Medulla oblongata (tissue), 1 donor: Measurements from ENCODE around the gene STX1A.
"Not testable (repeated sequence)": the region's sequence is repeated elsewhere in the genome, so short reads cannot be mapped to it uniquely, and the experiment has no call there.

Source experiments
- DNase-seq: peaks from one replicate; pipeline ENCODE4 v3.0.0-alpha.2; 2015; ENCODE audit errors: extremely low spot score

The STX1A gene

DNA sequence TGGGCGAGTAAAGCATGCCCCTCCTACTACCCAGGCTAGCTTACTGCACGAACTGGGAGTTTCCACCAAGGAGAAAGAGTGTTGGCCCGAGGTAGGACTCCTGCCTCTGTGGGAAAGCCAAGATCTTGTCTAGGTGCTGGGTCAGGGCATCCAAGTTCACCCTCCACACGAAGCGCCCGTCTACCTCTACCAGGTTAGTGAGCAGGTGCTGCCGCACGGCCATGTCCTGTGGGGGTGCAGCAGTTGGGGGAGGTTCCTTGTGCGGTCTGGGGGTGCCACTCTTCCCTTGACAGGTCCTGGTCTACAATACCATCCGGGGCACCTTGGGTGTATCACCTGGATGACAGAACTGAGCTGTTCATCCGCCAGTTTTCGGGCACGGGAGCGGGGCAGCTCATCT lies 17.4 kb upstream of the STX1A start:
- no peak for DNase-seq

DNA sequence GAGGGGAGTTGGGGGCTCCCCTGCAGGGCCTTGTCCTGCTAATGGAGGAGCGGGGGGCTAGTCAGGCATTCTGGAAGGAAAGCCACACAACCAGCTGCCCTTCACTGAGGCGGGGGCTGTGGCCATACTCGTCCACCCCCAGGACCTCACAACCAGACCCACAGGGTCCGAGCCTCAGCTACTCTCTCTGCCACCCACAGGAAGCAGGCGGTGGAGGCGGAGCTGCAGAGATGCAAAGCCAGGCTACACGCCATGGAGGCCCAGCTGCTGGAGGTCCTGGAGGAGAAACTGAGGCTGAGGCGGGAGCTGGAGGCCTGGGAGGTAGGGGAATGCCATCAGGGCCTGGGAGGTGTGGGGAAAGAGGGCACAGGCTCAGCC lies 16.0 kb upstream of the STX1A start:
- no peak for DNase-seq

DNA sequence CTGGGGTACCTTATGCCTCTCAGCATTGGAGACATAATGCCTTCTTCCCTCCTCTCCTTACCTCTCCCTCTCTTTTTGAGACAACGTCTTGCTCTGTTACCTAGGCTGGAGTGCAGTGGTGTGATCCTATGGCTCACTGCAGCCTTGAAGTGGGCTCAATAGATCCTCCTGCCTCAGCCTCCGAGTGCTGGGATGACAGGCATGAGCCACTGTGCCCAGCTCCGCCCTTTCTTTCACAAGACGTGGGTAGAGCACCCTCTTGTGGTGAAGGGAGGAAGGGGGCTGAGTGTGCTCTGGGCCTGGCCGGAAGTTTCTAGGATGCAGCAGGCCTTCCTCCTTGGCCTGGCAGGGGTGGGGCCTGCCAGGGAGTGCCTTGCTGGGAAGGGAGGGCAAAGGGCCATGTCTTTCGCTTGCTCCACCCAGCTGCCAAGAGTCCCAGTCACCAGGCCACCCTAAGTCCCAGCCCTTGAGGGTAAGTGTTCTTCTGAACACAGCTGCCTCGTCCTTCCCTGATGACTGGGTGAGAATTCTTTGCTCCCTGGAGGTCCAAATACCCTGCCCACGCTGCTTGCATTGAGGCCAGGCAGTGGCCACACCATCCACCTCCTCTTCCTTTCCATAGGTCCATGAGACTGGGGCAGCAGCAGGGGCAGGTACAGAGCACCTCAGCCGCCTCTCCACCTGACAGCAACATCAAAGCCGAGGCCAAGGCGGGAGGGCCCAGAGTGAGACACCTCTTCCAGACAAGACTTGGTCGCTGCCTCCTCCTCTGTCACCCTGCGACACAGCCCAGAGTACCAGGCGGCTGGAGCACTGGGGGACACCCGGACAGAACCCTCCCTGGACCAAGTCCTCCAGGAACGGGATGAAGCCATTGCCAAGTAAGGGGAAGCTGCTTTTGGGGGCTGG lies 15.4 kb upstream of the STX1A start:
- peak; percentile 78 for DNase-seq

GRCh38 chr7:73732397-73732796 lies 12.9 kb upstream of the STX1A start:
- DNase-seq, result no peak

- DNase-seq, result no peak
These were observed 11.0 kb upstream of the STX1A start for GRCh38 chr7:73730485-73730884.

DNA sequence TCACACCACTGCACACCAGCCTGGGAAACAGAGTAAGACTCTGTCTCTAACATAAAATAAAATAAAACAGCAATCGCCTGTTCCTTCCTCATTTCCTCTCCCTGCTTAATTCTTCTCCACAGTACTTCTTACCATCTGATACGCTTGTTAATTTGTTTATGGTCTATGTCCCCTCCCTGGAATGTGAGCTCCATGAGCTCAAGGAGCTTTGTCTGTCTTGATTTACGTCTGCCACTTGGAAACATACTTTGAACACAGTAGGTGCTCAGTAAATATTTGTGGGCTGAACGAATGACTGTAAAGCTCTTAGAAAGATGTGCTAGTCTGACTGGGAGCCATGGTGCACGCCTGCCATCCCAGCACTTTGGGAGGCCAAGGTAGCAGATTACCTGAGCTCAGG lies 9.1 kb upstream of the STX1A start:
- no peak for DNase-seq

GRCh38 chr7:73727952-73728351 lies 8.5 kb upstream of the STX1A start:
- DNase-seq, result no peak

- no peak for DNase-seq
These were observed 6.6 kb upstream of the STX1A start for GRCh38 chr7:73726083-73726466.

DNA sequence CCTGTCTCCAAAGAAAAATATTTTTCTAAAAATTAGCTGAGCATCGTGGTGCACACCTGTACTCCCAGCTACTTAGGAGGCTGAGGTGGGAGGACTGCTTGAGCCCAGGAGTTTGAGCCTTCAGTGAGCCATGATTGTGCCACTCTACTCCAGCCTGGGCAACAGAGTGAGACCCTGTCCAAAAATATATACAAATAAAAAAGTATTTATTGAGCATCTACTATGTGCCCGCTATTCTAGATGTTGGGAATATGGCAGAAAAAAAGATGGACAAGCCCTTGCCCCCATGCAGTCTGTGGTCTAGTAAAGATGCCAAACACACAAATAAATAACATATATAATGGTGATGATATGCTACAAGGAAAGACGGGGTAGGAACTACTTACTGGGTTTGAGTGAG lies 4.3 kb upstream of the STX1A start:
- no peak for DNase-seq

DNA sequence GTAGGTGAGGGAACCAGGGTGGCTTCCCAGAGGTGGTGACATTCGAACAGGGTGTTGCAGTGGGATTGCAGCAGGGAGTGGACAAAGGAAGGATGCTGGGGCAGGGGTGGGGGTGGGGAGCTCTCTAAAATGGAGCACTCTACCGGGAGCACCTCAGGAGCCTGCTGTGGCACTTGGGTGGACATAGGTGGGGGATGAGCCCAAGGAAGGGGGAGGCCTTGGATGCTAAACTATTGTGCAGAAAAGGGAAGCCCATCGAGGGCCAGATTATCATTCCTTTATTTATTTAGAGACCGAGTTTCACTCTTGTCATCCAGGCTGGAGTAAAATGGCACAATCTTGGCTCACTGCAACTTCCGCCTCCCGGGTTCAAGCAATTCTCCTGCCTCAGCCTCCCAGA lies 3.3 kb upstream of the STX1A start:
- DNase-seq, result no peak

GRCh38 chr7:73722182-73722581 lies 2.7 kb upstream of the STX1A start:
- not testable (repeated sequence) for DNase-seq

GRCh38 chr7:73721377-73721817 lies 1.9 kb upstream of the STX1A start:
- peak; percentile 83 for DNase-seq

- DNase-seq, result not testable (repeated sequence)
These were observed 974 bp upstream of the STX1A start for GRCh38 chr7:73720443-73720842.

DNA sequence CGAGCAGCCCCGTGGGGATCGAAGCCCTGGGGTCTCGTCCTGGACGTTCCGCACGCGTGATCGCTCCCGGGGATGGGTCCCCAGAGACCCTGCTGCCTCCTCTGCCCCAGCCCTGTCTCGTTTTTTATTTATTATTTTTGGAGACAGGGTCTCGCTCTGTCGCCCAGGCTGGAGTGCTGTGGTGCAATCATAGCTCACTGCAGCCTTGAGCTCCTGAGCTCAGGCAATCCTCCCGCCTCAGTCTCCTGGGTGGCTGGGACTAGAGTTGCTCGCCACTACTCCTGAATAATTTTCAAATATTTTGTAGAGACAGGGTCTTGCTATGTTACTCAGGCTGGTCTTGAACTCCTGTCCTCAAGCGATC lies 319 bp upstream of the STX1A start:
- DNase-seq, result no peak

- no peak for DNase-seq
These were observed 1.0 kb downstream of the STX1A start for GRCh38 chr7:73718438-73718881.

DNA sequence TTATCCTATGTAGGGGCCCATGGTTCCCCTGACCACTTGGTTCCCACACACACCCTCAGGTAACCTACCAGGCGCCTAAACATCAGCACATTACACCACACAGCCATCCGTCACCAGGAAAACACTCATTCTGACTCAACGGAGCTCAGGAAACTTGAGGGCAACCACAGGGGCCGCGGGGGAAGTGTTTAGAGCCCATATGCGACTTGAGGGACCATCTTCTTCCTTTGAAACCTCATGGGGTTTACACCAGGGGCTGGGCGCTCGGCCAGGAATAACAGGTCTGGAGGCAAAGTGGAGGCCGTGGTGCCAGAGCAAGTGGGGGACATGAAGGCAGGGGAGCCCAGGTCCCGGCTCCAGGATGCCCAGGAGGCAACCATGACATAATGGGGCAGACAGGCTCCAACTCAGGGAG lies 1.5 kb downstream of the STX1A start:
- no peak for DNase-seq

DNA sequence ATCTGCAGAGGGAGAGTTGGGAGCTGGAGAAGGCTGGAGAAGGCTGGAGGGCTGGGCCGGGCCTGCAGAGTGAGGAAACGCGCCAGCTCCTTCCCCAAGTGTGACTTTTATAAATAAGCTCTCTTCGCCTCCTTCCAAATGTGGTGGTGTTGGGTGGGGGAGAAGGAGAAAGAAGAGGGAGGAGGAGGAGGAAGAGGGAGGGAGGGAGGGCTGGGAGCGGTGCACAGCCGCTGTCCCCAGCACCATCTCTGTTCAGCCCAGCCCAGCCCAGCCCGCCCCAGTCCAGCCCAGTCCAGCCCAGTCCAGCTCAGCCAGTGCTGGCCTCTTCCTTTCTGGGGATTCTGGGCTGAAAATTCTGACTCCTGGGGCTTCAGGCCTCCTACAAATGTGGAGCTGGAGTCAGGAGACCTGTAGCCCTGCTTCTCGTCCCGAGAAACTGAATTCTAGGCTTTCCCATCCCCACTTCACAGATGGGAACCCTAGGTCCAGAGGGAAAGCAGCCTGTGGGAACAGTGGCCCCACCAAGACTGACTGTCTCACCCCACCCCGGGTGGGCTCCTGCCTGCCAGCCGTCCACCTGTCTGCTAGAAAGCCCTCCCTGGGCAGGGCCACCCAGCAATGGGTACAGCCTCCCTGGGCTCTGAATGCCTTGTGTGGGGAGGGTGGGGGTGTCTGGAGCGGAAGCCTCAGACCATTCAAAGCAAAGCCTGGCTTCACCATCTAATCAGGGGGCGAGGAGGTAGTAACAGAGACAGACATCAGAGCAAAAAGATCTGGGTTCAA lies 2.3 kb downstream of the STX1A start:
- DNase-seq, result no peak

DNA sequence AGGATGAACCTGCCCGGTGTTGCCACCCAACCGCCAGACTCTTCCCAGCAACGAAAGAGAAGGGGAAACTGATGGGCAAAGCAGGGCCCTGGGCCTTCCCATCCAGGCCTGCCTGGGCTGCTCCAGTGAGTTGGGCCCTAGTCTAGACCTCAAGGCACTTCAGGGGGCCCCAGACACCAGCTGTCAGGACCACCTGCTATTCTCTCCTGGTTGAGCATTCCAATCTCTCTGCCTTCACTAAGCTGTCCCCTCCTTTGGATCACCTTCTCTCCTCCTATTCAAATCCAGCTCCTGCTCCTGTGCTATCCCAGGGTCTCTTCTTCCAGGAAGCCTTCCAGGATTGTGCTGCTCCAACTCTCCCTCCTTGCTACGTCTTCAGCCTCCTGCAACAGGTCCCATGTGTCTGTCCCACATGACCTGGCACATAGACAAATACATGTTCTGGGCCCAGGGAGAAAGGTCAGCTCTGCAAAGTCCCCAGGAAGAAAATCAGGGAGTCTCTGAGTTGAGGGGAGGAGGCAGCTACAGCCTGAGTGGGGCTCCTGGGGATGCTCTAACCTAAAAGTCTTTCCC lies 3.1 kb downstream of the STX1A start:
- DNase-seq, result no peak

DNA sequence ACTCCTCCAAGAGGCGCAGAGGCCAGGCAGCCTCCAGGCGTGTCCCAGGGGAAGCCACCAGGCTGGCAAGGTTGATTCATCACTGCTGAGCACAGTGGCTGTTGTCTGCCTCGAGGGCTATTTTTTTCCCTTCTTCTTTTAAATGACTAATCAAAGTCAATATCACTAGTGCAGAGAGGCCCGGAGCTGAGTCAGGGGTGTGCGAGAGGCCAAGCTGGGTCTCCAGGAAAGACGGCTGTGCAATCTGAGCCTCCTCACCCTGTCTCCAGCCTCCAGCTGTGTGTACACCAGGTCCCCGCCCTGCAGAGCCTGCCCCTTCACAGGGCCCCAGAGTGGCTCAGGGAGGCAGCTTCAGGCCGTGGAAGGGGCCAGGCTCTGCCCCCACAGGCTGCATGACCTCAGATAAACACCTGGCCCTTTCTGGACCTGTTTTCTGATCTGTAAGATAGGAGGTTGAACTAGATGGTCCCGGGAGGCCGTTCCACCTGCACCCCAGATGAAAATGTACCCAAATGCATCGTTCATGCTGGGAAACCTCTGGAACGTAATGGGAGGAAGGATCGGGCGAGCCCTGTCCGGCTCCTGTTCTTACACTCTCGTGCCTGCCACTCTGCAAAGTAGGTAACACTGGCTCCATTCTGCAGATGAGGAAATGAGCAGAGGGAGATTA lies 3.7 kb downstream of the STX1A start:
- no peak for DNase-seq

DNA sequence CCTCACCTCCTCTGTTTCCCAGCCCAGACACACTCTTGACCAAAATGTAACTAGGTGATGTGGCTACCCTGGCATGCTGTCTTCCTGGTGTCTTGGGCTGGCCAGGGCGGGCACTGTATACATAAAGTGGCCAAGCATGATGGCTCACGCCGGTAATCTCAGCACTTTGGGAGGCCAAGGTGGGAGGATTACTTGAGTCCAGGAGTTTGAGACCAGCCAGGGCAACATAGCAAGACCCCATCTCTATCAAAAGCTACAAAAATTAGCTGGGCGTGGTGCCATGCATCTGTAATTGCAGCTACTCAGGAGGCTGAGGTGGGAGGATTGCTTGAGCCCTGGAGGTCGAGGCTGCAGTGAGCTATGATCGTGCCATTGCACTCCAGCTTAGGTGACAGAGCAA lies 6.2 kb downstream of the STX1A start:
- not testable (repeated sequence) for DNase-seq

DNA sequence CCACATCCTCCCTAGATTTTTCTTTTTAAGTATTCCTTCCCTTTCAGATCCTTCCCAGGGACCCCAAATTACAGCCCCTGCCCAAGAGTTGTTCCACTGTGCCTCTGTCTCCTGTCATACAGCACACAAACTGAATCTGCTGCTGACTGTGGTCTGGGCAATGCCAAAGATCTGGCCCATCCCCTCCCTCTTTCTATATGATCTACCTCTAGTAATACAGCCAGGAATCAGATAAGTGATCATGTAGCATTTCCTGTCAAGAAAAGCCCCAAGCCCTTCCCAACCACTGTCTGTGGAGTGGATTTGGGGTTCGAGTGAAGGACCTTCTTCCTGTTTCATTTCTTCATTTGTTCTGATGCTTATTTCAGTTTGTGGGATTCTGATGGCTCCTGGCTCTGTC lies 6.7 kb downstream of the STX1A start:
- no peak for DNase-seq

DNA sequence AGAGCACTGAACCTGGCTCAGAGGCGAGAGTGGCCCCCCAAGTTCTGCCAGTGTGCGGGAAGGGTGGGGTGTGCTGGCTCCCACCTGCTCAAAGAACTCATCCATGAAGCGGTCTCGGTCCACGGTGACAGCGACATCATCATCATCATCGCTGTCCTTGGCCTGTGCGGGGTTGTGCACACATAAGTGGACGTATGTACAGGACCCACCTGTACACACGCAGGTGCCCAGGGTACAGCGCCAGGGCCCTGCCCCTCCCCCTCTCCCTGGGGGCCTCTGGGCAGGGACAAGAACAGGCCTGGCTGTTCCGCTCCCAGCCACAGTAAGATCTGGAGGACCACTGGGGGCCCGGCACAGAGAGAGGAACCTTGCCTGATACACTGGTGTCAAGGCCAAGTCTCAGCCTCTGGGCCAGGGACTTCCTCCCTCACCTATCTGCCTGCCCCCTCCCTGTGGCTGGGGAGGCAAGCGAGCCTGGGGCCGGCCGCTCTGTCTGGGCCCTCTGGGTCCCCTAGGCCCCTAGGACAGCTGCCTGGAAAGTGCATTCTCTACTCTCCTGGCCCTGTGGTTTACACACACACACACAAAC lies 10.4 kb downstream of the STX1A start:
- DNase-seq, result no peak
